ENCODE results near the gene ADAMTS2.

- TF ChIP-seq CTCF (IDR thresholded peaks at IDR 0.05) (no peak), POLR2A (IDR thresholded peaks at IDR 0.05) (no peak)
These were observed 30.6 kb upstream of the ADAMTS2 start for GRCh38 chr5:179375831-179376365.

Data from lower leg skin (tissue), 3 donors.